T-helper 17 cell (primary cell): ENCODE data around the gene PNPLA3. TPM values are rescaled to one million over a fixed set of nuclear protein-coding genes. Genes with fewer than 3 reads are reported as not detected.
A peak's percentile ranks its signal among the peaks of the same experiment; 100 is the strongest.

ENCODE experiments used
- ATAC-seq: fragments of 150-1000 bp; cut with Tn5 transposase; 2 replicates; pipeline ENCODE4 v1.10.0; 2021; ENCODE audit warnings: mild to moderate bottlenecking, moderate library complexity
- DNase-seq, 3 donors: peaks; one replicate each; pipeline versions ENCODE4 v3.0.0 to v3.0.0-alpha.2; 2020 to 2021
- H3K9me3 ChIP-seq: one replicate; pipeline ENCODE4 v1.7.0; 2013; ENCODE audit warnings: low read length, mild to moderate bottlenecking; ENCODE audit not compliant: control insufficient read depth, poor library complexity, severe bottlenecking
- H3K27ac Mint-ChIP-seq: one replicate; pipeline ENCODE4 v1.8.0; 2022; ENCODE audit warnings: mild to moderate bottlenecking, moderate library complexity, mixed read lengths
- H3K27me3 Mint-ChIP-seq: one replicate; pipeline ENCODE4 v1.8.0; 2022; ENCODE audit warnings: mixed read lengths
- H3K36me3 Mint-ChIP-seq: one replicate; pipeline ENCODE4 v1.8.0; 2022; ENCODE audit warnings: low read depth, mixed read lengths
- H3K4me1 Mint-ChIP-seq: one replicate; pipeline ENCODE4 v1.8.0; 2022; ENCODE audit warnings: mild to moderate bottlenecking, mixed read lengths
- H3K4me3 Mint-ChIP-seq: one replicate; pipeline ENCODE4 v1.8.0; 2022; ENCODE audit warnings: mild to moderate bottlenecking, moderate library complexity, mixed read lengths
- total RNA-seq, 4 donors: library from RNA in 2 of 4; stranded (reverse) in 2 of 4; gene quantifications; one replicate each; pipeline ENCODE4 v1.2.3 and lab custom pipeline; 2022 to 2026

The PNPLA3 gene
- total RNA-seq, 2 donors from 2014 or later, result not detected

DNA sequence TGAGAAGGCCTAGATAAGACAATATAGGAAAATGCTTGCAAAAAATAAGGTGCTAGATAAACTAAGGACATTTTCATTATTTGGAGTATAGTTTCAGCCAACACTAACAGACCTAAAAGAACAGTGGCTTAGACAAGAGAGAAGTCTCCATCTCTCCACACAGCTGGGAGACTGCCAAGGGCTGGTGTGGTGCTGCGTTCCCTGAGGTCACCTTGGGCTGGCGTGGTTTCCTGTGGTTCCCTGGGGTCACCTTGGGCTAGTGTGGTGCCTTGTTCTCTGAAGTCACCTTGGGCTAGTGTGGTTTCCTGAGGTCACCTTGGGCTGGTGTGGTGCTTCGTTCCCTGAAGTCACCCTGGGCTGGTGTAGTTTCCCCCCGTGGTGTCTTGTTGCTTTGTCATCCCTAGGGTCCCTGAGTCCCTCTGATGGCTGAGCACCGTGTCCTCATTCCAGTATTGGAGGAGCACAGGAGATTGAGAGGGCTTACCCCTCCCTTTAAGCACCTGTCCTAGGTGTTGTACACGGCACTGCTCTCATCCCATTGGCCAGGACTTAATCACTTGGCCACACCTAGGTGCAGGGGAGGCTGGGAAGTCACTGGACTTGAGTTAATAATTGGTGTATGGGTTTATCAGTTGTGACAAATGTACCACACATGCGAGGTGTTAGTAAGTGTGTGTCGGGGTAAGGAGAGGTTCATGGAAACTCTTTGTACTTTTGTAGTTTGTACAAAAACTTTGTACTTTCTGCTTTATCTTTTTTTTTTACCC, 46.6 kb downstream of the PNPLA3 start:
- DNase-seq (no peak), ATAC-seq (no peak)
- Mint-ChIP-seq H3K4me3 (no peak overlapping the region), H3K27me3 (no peaks in the 10 kb centered on the region), H3K36me3 (peaks cover 8% of the 10 kb centered on the region), H3K4me1 (peaks cover 16% of the 10 kb centered on the region), H3K27ac (no peak overlapping the region)
- no peaks in the 10 kb centered on the region for H3K9me3 ChIP-seq

GRCh38 chr22:43971112-43971511, 47.5 kb downstream of the PNPLA3 start:
- no peaks in the 10 kb centered on the region for H3K9me3 ChIP-seq
- Mint-ChIP-seq H3K36me3 (peaks cover 8% of the 10 kb centered on the region), H3K4me3 (no peak overlapping the region), H3K4me1 (peaks cover 16% of the 10 kb centered on the region), H3K27ac (no peak overlapping the region), H3K27me3 (no peaks in the 10 kb centered on the region)
- ATAC-seq, result no peak
- DNase-seq, result no peak

DNA sequence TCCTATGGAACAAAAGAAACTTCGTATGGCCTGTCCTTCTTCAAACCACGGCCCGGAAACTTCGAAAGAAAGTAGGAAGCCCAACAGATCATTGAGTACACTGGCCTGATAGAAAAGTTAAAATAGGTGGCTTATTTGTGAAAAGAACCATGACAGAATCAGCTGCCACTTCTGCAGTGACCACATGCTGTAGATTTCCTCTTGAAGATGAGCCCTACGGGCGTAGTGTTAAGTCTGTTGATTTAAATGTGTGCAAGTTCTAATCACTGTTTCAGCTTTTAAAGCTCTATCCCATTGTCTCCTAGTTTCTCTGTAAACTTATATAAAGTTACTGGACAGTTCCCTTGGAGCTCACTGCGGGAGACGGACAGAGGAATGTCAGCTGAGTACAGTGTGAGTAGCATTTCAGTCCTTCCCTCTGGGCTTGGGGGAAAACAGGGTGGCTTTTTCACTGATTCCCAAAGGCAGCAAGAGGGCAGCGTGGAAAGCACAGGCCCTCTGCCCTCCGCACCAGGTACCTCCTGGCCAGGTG, 49.4 kb downstream of the PNPLA3 start:
- no peaks in the 10 kb centered on the region for H3K36me3 Mint-ChIP-seq
- no peaks in the 10 kb centered on the region for H3K27me3 Mint-ChIP-seq
- peaks cover 7% of the 10 kb centered on the region for H3K4me1 Mint-ChIP-seq
- no peak overlapping the region for H3K4me3 Mint-ChIP-seq
- no peak for DNase-seq
- ATAC-seq, result no peak
- H3K27ac Mint-ChIP-seq, result no peak overlapping the region
- no peaks in the 10 kb centered on the region for H3K9me3 ChIP-seq

DNA sequence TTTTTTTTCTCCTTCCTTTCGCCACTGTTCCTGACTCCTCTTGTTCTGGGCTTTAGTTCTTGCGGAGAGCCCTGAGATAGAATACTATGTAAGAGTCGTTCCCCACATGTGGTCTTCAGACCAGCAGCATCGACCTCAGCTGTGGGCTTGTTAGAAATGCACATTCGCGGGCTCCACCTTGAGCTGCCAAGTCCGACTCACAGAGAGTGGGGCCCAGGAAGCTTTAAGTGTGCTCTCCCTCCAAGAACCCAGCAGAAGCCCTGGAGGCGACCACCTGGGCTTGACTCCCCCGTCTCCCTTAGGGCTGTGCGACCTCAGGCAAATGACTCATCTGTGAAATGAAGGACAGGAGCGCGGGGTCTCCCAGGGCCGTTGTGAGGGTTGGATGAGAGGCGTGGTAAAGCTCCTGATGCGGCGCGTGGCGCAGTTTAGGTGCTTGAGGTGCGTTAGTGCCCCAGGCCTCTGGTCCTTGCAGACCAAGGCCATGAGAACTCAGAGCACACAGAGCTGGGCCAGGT, 50.5 kb downstream of the PNPLA3 start:
- ATAC-seq (no peak), DNase-seq (no peak)
- H3K36me3 Mint-ChIP-seq, result peaks cover 4% of the 10 kb centered on the region
- no peak overlapping the region for H3K4me3 Mint-ChIP-seq
- peak overlapping the region; percentile 39 for H3K27ac Mint-ChIP-seq
- H3K9me3 ChIP-seq, result no peaks in the 10 kb centered on the region
- H3K27me3 Mint-ChIP-seq, result no peaks in the 10 kb centered on the region
- peaks cover 8% of the 10 kb centered on the region for H3K4me1 Mint-ChIP-seq

DNA sequence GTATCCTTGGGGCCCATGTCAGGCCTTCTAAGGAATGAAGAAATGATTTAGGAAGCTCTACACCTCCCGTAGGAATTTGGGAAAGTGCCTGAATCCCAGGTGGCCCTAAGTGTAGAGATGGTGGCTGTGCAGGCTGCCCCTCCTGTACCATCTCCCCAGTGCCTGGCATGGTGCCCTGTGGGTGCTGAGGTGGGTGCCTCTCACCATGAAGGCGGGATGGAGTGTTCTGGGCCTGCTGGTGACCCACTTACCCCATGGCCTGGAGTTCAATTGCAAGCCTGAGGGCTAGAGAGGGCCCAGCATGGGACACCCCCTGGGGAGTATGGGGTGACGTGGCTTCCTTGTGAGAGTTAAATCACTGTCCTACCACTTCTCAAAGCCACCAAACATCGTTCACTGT, 51.4 kb downstream of the PNPLA3 start:
- no peaks in the 10 kb centered on the region for H3K9me3 ChIP-seq
- no peak for DNase-seq
- no peak overlapping the region for H3K4me3 Mint-ChIP-seq
- no peak for ATAC-seq
- H3K27me3 Mint-ChIP-seq, result no peaks in the 10 kb centered on the region
- peaks cover 8% of the 10 kb centered on the region for H3K4me1 Mint-ChIP-seq
- peaks cover 8% of the 10 kb centered on the region for H3K36me3 Mint-ChIP-seq
- no peak overlapping the region for H3K27ac Mint-ChIP-seq

GRCh38 chr22:43976861-43977795, 53.5 kb downstream of the PNPLA3 start:
- no peak for ATAC-seq
- no peaks in the 10 kb centered on the region for H3K27me3 Mint-ChIP-seq
- DNase-seq, result no peak
- no peak overlapping the region for H3K4me3 Mint-ChIP-seq
- H3K4me1 Mint-ChIP-seq, result peaks cover 8% of the 10 kb centered on the region
- no peaks in the 10 kb centered on the region for H3K9me3 ChIP-seq
- peaks cover 10% of the 10 kb centered on the region for H3K36me3 Mint-ChIP-seq
- H3K27ac Mint-ChIP-seq, result no peak overlapping the region

GRCh38 chr22:43978558-43978957, 55.0 kb downstream of the PNPLA3 start:
- H3K4me3 Mint-ChIP-seq, result no peak overlapping the region
- peaks cover 10% of the 10 kb centered on the region for H3K36me3 Mint-ChIP-seq
- no peak for ATAC-seq

GRCh38 chr22:43980579-43980978, 57.0 kb downstream of the PNPLA3 start:
- no peak overlapping the region for H3K27ac Mint-ChIP-seq
- ATAC-seq, result no peak
- peaks cover 6% of the 10 kb centered on the region for H3K4me1 Mint-ChIP-seq
- no peaks in the 10 kb centered on the region for H3K9me3 ChIP-seq
- peaks cover 10% of the 10 kb centered on the region for H3K36me3 Mint-ChIP-seq
- H3K4me3 Mint-ChIP-seq, result no peak overlapping the region
- no peak for DNase-seq
- H3K27me3 Mint-ChIP-seq, result no peaks in the 10 kb centered on the region

More at GRCh38 chr22:43978558-43978957, 55.0 kb downstream of the PNPLA3 start:
- no peak for DNase-seq
- Mint-ChIP-seq H3K4me1 (peaks cover 8% of the 10 kb centered on the region), H3K27ac (no peak overlapping the region), H3K27me3 (no peaks in the 10 kb centered on the region)
- no peaks in the 10 kb centered on the region for H3K9me3 ChIP-seq

DNA sequence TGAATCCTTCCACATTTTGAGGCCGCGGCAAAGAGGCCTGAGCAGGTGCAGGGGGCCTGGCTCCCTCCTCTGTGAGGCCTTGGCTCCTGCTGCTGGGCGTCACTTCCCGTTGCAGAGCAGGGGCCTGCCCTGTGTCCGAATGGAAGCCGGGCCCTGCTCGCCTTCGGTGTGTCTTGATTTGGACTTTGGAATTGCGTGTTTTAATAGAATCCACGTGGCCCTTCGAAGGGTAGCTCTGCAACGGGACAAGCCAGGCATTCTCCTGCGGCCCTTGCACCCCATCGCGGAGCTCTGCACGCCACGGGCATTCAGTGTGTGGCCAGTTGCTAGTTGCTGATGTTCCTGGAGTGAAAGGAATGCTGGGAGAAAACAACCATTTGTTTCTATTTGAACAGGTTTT, 57.4 kb downstream of the PNPLA3 start:
- Mint-ChIP-seq H3K27me3 (no peaks in the 10 kb centered on the region), H3K4me3 (no peak overlapping the region), H3K4me1 (peaks cover 6% of the 10 kb centered on the region), H3K36me3 (peaks cover 10% of the 10 kb centered on the region), H3K27ac (no peak overlapping the region)
- no peak for ATAC-seq
- no peak for DNase-seq
- no peaks in the 10 kb centered on the region for H3K9me3 ChIP-seq

DNA sequence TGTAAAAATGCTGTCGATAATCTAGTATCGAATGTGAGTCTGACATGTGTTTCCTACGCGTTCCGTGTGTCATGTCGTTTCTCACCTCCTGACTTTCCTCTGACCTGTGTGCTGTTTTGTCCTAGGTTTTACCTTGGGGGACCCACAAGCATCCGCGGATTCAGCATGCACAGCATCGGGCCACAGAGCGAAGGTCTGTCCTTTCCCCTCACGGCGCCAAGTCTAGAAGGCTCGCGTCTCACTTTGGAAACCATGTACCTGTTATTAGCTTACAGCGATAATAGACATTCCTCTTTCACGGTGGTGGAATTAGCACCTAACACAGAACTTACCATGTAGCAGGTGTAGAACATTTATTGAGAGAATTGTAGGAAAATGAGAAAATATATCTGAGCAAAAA, 60.2 kb downstream of the PNPLA3 start:
- H3K9me3 ChIP-seq, result no peaks in the 10 kb centered on the region
- Mint-ChIP-seq H3K4me3 (no peak overlapping the region), H3K27me3 (no peaks in the 10 kb centered on the region), H3K36me3 (peaks cover 9% of the 10 kb centered on the region), H3K27ac (no peak overlapping the region), H3K4me1 (peaks cover 6% of the 10 kb centered on the region)
- DNase-seq, result no peak
- no peak for ATAC-seq

DNA sequence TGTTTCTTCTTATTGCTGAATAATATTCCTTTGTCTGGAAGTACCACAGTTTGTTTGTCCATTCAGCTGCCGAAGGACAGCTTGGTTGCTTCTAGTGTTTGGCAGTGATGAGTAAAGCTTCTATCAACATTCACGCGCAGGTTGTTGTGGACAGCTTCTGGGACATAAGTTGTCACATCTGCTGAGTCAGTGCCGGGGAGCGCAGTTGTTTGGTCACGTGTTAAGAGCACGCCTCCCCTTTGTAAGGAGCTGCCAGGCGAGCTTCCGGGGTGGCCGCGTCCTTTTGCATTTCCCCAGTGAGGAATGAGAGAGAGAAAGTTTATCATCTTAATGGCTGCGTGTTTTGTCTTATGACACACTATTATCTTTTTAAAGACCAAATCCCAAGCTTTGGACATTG, 61.9 kb downstream of the PNPLA3 start:
- Mint-ChIP-seq H3K4me1 (no peaks in the 10 kb centered on the region), H3K4me3 (no peak overlapping the region), H3K27ac (no peak overlapping the region), H3K36me3 (no peaks in the 10 kb centered on the region), H3K27me3 (no peaks in the 10 kb centered on the region)
- no peak for ATAC-seq
- DNase-seq, result no peak
- no peaks in the 10 kb centered on the region for H3K9me3 ChIP-seq

DNA sequence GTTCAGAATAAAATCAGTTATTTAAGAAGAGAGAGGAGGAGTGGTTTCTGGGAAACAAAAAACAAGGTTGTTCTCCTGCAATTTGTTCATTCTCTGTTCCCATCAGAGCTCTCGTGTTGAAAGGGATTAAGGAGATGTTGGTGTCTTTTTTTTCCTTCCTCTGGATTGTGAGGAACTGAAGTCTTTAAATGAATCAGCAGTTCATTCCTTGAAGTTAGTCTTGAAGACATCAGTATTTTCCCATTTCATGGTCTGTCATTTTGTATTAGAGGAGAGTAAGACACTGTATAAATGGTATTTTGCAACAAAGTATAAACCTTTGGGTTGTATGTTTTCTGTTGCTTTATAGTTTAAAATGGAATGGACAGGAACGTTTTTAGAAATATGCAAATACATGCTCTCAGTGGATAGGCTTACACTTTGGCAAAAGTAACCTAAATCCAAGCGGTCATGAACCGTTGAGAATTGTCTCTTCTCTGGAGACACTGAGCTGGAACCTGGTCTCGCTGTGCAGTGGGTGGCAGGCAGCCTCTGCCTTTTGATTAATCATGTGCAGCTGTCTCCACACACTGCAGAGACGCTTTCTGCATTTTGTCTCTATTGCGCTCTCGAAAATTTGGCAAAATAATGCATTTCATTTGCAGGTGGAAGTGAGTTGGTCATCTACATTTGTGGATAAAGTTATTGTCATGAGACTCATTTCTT, 64.7 kb downstream of the PNPLA3 start:
- ATAC-seq (no peak), DNase-seq (no peak)
- no peaks in the 10 kb centered on the region for H3K9me3 ChIP-seq
- peaks cover 4% of the 10 kb centered on the region for H3K36me3 Mint-ChIP-seq
- no peaks in the 10 kb centered on the region for H3K27me3 Mint-ChIP-seq
- H3K27ac Mint-ChIP-seq, result no peak overlapping the region
- H3K4me1 Mint-ChIP-seq, result peaks cover 5% of the 10 kb centered on the region
- H3K4me3 Mint-ChIP-seq, result no peak overlapping the region

GRCh38 chr22:43988960-43989359, 65.4 kb downstream of the PNPLA3 start:
- peaks cover 11% of the 10 kb centered on the region for H3K4me1 Mint-ChIP-seq
- H3K9me3 ChIP-seq, result no peaks in the 10 kb centered on the region
- H3K27me3 Mint-ChIP-seq, result no peaks in the 10 kb centered on the region
- H3K27ac Mint-ChIP-seq, result no peak overlapping the region
- peaks cover 4% of the 10 kb centered on the region for H3K36me3 Mint-ChIP-seq
- ATAC-seq (no peak), DNase-seq (no peak)
- H3K4me3 Mint-ChIP-seq, result no peak overlapping the region
